SK-N-SH (cell line): Measurements from ENCODE around the gene DLX6. TPM values are rescaled to one million over a fixed set of nuclear protein-coding genes. Genes with fewer than 3 reads are reported as not detected.

Experiments
- CTCF ChIA-PET: fragments of 300-600, 350-600 bp; formaldehyde crosslinking; extraction: SDS; loops from one replicate; lab custom pipeline; 2021; lab: Yijun Ruan, JAX
- POLR2A ChIA-PET: fragments of 350-600 bp; sonication (Branson Sonifier 250); formaldehyde crosslinking; extraction: SDS; loops from one replicate; lab custom pipeline; 2020; ENCODE audit warnings: antibody characterized with exemption, inconsistent platforms; lab: Yijun Ruan, JAX
- DNase-seq: peaks from one replicate; pipeline ENCODE4 v3.0.0; 2012
- H2AFZ ChIP-seq: fragments of 200-600 bp; sonication (generic); 2 replicates; pipeline ENCODE4 v1.8.1; 2016; ENCODE audit warnings: antibody characterized with exemption, mild to moderate bottlenecking, low read depth
- H3F3A ChIP-seq: fragments of 200-600 bp; sonication (generic); replicated peaks from 2 replicates; pipeline ENCODE3; 2016; ENCODE audit warnings: antibody characterized with exemption, mild to moderate bottlenecking; ENCODE audit not compliant: insufficient read depth
- H3K27ac ChIP-seq, 2 experiments: fragments of 200-500 bp in 1 of 2; fragments of 200-600 bp in 1 of 2; sonication (Bioruptor generic) in 1 of 2; sonication (generic), shearing (Covaris generic) in 1 of 2; 2 replicates each; pipeline versions ENCODE4 v1.5.1 to v1.6.1; 2014 to 2016; ENCODE audit warnings: low read depth in 2 of 2, inconsistent platforms in 1 of 2, low read length in 1 of 2, mild to moderate bottlenecking in 1 of 2, mixed read lengths in 1 of 2
- H3K27me3 ChIP-seq: fragments of 200-600 bp; sonication (generic), shearing (Covaris generic); 2 replicates; pipeline ENCODE4 v1.6.1; 2016; ENCODE audit warnings: mixed run types; ENCODE audit not compliant: insufficient read depth
- H3K36me3 ChIP-seq, 2 experiments: fragments of 200-500 bp in 1 of 2; fragments of 200-600 bp in 1 of 2; sonication (Bioruptor generic) in 1 of 2; sonication (generic) in 1 of 2; replicated peaks in 1 of 2; 2 replicates each; pipeline versions ENCODE3 to v1.5.1; 2014 to 2016; ENCODE audit warnings: low read length in 1 of 2, mild to moderate bottlenecking in 1 of 2; ENCODE audit not compliant: insufficient read depth in 2 of 2, control insufficient read depth in 1 of 2
- H3K4me1 ChIP-seq, 2 experiments: fragments of 200-500 bp in 1 of 2; fragments of 200-600 bp in 1 of 2; sonication (Bioruptor generic) in 1 of 2; sonication (generic), shearing (Covaris generic) in 1 of 2; 2 replicates each; pipeline versions ENCODE4 v1.5.1 to v1.6.1; 2014 to 2016; ENCODE audit warnings: low read depth in 1 of 2, low read length in 1 of 2, mixed run types in 1 of 2; ENCODE audit not compliant: insufficient read depth in 2 of 2, control insufficient read depth in 1 of 2
- H3K4me2 ChIP-seq: fragments of 200-600 bp; sonication (generic), shearing (Covaris generic); 2 replicates; pipeline ENCODE4 v1.6.1; 2017; ENCODE audit warnings: mixed run types
- H3K4me3 ChIP-seq, 2 experiments: fragments of 200-500 bp in 1 of 2; fragments of 200-600 bp in 1 of 2; sonication (Bioruptor generic) in 1 of 2; sonication (generic), shearing (Covaris generic) in 1 of 2; 2 replicates each; pipeline versions ENCODE4 v1.5.1 to v1.8.1; 2014 to 2016; ENCODE audit warnings: low read depth in 2 of 2, inconsistent platforms in 1 of 2, low read length in 1 of 2, mild to moderate bottlenecking in 1 of 2, mixed read lengths in 1 of 2, moderate library complexity in 1 of 2
- H3K79me2 ChIP-seq: fragments of 200-600 bp; sonication (generic); 2 replicates; pipeline ENCODE4 v1.8.1; 2017; ENCODE audit warnings: mild to moderate bottlenecking; ENCODE audit not compliant: insufficient read depth
- H3K9ac ChIP-seq: fragments of 200-600 bp; sonication (generic); 2 replicates; pipeline ENCODE4 v1.6.1; 2017; ENCODE audit warnings: mixed run types
- H3K9me2 ChIP-seq: fragments of 200-600 bp; sonication (generic); 2 replicates; pipeline ENCODE4 v1.6.1; 2017; ENCODE audit warnings: mixed run types
- H3K9me3 ChIP-seq: fragments of 200-600 bp; sonication (generic); 2 replicates; pipeline ENCODE4 v1.6.1; 2017; ENCODE audit warnings: mixed run types, mild to moderate bottlenecking, moderate library complexity
- H4K20me1 ChIP-seq: fragments of 200-600 bp; sonication (generic); 2 replicates; pipeline ENCODE4 v1.6.1; 2017; ENCODE audit warnings: mild to moderate bottlenecking, mixed run types; ENCODE audit not compliant: insufficient read depth
- ELF1 ChIP-seq: IDR thresholded peaks from 2 replicates; pipeline ENCODE4 v1.4.0; 2012
- EP300 ChIP-seq, 2 experiments: IDR thresholded peaks; 2 replicates each; pipeline versions ENCODE4 v1.4.0 to v1.6.1; 2012; ENCODE audit warnings: borderline replicate concordance in 1 of 2, low read depth in 1 of 2, low read length in 1 of 2
- FOSL2 ChIP-seq: IDR thresholded peaks from 2 replicates; pipeline ENCODE4 v1.4.0; 2012; ENCODE audit warnings: low read depth, mild to moderate bottlenecking, moderate library complexity, borderline replicate concordance
- FOXM1 ChIP-seq: IDR thresholded peaks from 2 replicates; pipeline ENCODE4 v1.4.0; 2012; ENCODE audit warnings: low read depth, mild to moderate bottlenecking
- GABPA ChIP-seq: IDR thresholded peaks from 2 replicates; pipeline ENCODE4 v1.4.0; 2012; ENCODE audit warnings: low read depth, mild to moderate bottlenecking
- GATA2 ChIP-seq: sonication (generic); formaldehyde crosslinking; IDR thresholded peaks from 2 replicates; pipeline ENCODE4 v1.5.0; 2020; ENCODE audit warnings: mild to moderate bottlenecking, missing genetic modification reagents
- JUND ChIP-seq: IDR thresholded peaks from 2 replicates; pipeline ENCODE4 v1.4.0; 2012
- MEF2A ChIP-seq: IDR thresholded peaks from 2 replicates; pipeline ENCODE4 v1.4.0; 2012; ENCODE audit warnings: low read depth, borderline replicate concordance
- MXI1 ChIP-seq: IDR thresholded peaks from 2 replicates; pipeline ENCODE4 v1.6.1; 2012; ENCODE audit warnings: mild to moderate bottlenecking, low read depth, low read length, improper control_type of control experiment
- NFIC ChIP-seq: IDR thresholded peaks from 2 replicates; pipeline ENCODE4 v1.4.0; 2012; ENCODE audit warnings: borderline replicate concordance
- RCOR1 ChIP-seq: fragments of 150-350 bp; IDR thresholded peaks from 2 replicates; pipeline ENCODE4 v1.6.1; 2017; ENCODE audit warnings: antibody characterized with exemption, low read length
- SMC3 ChIP-seq: IDR thresholded peaks from 2 replicates; pipeline ENCODE4 v1.6.1; 2012; ENCODE audit warnings: low read depth, low read length, improper control_type of control experiment
- TCF12 ChIP-seq: IDR thresholded peaks from 2 replicates; pipeline ENCODE4 v1.4.0; 2012
- WGBS: methylation state at CpG from one replicate; pipeline ENCODE4 v1.1.6; 2017; ENCODE audit warnings: low lambda C conversion rate; 5-methylcytosine and 5-hydroxymethylcytosine counted together
- polyA plus RNA-seq, 3 experiments: library from polyadenylated mRNA; depleted of rRNA; stranded (reverse); fragments of >200 nt; gene quantifications; 2 replicates each; pipeline ENCODE4 v1.2.3, GENCODE V29; 2012
- TF ChIP-seq, protein P1 (sequence below): fragments of 150-350 bp; IDR thresholded peaks from 2 replicates; pipeline ENCODE4 v1.6.1; 2016; ENCODE audit warnings: mild to moderate bottlenecking, low read depth, low read length
- TF ChIP-seq, protein P2 (sequence below): IDR thresholded peaks from 2 replicates; pipeline ENCODE4 v1.6.1; 2012; ENCODE audit warnings: mild to moderate bottlenecking, low read depth, low read length, moderate library complexity
- TF ChIP-seq, protein P3 (sequence below): IDR thresholded peaks from 2 replicates; pipeline ENCODE4 v1.4.0; 2012; ENCODE audit warnings: low read depth
- TF ChIP-seq, protein P4 (sequence below): IDR thresholded peaks from 2 replicates; pipeline ENCODE4; 2012
- TF ChIP-seq, protein P5 (sequence below): fragments of 200-600 bp; sonication (generic); IDR thresholded peaks from 2 replicates; pipeline ENCODE4 v1.6.1; 2017; ENCODE audit warnings: antibody characterized with exemption, mild to moderate bottlenecking, moderate library complexity

Gene DLX6
- polyA plus RNA-seq, 1 of the 3 experiments (the other 2 are of a cell fraction) = 0.23 TPM

DNA sequence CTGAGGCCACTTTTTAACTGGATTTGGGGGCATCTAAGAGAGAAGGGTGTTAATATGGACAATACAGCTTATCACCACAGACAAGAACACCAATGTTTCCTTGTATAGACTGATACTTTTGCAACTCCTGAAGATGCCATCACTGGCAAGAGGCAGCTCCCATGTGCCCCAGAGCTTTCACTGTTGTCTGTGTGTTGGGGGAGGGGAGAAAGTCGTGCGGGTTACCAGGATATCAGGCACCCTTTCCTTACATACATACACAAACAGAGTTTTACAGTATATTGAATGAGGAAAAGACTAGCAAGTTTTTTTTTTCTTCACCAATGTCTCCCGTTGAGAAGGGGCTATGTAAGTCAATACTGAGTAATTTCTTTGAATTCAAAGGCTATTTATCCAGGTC lies 4.1 kb upstream of the DLX6 start:
- H3K4me2 ChIP-seq = no peak overlapping the region
- no peaks in the 10 kb centered on the region for H3K36me3 ChIP-seq
- no peaks in the 10 kb centered on the region for H3K27me3 ChIP-seq
- no peaks in the 10 kb centered on the region for H3K79me2 ChIP-seq
- TF ChIP-seq, protein P1, sequence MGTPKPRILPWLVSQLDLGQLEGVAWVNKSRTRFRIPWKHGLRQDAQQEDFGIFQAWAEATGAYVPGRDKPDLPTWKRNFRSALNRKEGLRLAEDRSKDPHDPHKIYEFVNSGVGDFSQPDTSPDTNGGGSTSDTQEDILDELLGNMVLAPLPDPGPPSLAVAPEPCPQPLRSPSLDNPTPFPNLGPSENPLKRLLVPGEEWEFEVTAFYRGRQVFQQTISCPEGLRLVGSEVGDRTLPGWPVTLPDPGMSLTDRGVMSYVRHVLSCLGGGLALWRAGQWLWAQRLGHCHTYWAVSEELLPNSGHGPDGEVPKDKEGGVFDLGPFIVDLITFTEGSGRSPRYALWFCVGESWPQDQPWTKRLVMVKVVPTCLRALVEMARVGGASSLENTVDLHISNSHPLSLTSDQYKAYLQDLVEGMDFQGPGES = no peak
- TF ChIP-seq SMC3 (no peak), FOXM1 (no peak), JUND (no peak), FOSL2 (no peak), MXI1 (no peak), MEF2A (no peak), GATA2 (no peak), EP300 (IDR thresholded peaks at IDR 0.05; ENCODE audit: borderline replicate concordance in 1 of 2, low read depth in 1 of 2, low read length in 1 of 2) (no peak), TCF12 (no peak), NFIC (no peak), RCOR1 (no peak), ELF1 (no peak), GABPA (no peak)
- TF ChIP-seq, protein P2, sequence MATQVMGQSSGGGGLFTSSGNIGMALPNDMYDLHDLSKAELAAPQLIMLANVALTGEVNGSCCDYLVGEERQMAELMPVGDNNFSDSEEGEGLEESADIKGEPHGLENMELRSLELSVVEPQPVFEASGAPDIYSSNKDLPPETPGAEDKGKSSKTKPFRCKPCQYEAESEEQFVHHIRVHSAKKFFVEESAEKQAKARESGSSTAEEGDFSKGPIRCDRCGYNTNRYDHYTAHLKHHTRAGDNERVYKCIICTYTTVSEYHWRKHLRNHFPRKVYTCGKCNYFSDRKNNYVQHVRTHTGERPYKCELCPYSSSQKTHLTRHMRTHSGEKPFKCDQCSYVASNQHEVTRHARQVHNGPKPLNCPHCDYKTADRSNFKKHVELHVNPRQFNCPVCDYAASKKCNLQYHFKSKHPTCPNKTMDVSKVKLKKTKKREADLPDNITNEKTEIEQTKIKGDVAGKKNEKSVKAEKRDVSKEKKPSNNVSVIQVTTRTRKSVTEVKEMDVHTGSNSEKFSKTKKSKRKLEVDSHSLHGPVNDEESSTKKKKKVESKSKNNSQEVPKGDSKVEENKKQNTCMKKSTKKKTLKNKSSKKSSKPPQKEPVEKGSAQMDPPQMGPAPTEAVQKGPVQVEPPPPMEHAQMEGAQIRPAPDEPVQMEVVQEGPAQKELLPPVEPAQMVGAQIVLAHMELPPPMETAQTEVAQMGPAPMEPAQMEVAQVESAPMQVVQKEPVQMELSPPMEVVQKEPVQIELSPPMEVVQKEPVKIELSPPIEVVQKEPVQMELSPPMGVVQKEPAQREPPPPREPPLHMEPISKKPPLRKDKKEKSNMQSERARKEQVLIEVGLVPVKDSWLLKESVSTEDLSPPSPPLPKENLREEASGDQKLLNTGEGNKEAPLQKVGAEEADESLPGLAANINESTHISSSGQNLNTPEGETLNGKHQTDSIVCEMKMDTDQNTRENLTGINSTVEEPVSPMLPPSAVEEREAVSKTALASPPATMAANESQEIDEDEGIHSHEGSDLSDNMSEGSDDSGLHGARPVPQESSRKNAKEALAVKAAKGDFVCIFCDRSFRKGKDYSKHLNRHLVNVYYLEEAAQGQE = no peak
- TF ChIP-seq, protein P3, sequence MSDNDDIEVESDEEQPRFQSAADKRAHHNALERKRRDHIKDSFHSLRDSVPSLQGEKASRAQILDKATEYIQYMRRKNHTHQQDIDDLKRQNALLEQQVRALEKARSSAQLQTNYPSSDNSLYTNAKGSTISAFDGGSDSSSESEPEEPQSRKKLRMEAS = no peak
- TF ChIP-seq, protein P4, sequence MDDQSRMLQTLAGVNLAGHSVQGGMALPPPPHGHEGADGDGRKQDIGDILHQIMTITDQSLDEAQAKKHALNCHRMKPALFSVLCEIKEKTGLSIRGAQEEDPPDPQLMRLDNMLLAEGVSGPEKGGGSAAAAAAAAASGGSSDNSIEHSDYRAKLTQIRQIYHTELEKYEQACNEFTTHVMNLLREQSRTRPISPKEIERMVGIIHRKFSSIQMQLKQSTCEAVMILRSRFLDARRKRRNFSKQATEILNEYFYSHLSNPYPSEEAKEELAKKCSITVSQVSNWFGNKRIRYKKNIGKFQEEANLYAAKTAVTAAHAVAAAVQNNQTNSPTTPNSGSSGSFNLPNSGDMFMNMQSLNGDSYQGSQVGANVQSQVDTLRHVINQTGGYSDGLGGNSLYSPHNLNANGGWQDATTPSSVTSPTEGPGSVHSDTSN = no peak
- TF ChIP-seq, protein P5, sequence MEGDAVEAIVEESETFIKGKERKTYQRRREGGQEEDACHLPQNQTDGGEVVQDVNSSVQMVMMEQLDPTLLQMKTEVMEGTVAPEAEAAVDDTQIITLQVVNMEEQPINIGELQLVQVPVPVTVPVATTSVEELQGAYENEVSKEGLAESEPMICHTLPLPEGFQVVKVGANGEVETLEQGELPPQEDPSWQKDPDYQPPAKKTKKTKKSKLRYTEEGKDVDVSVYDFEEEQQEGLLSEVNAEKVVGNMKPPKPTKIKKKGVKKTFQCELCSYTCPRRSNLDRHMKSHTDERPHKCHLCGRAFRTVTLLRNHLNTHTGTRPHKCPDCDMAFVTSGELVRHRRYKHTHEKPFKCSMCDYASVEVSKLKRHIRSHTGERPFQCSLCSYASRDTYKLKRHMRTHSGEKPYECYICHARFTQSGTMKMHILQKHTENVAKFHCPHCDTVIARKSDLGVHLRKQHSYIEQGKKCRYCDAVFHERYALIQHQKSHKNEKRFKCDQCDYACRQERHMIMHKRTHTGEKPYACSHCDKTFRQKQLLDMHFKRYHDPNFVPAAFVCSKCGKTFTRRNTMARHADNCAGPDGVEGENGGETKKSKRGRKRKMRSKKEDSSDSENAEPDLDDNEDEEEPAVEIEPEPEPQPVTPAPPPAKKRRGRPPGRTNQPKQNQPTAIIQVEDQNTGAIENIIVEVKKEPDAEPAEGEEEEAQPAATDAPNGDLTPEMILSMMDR = no peak
- no peak for DNase-seq
- no peak overlapping the region for H3K4me3 ChIP-seq
- H3K9ac ChIP-seq = no peak overlapping the region
- CTCF ChIA-PET = interaction anchor here (1.0 to 1.3 kb wide), 3 partner anchors 9 to 26 kb away, joined by 3 to 6 read pairs (median 4); no protein-coding TSS in a partner anchor
- H3K9me2 ChIP-seq = no peaks in the 10 kb centered on the region
- H3K4me1 ChIP-seq = peaks cover 0 to 3% of the 10 kb centered on the region in 2 experiments; a peak in 1 of 4 replicates
- H3K27ac ChIP-seq = no peak overlapping the region
- H2AFZ ChIP-seq = no peak overlapping the region
- POLR2A ChIA-PET = no interaction called here
- 63% methylated on average over 3 of the region's 3 CpGs for WGBS
- no peaks in the 10 kb centered on the region for H3K9me3 ChIP-seq
- no peaks in the 10 kb centered on the region for H3F3A ChIP-seq
- no peaks in the 10 kb centered on the region for H4K20me1 ChIP-seq
